Psoas muscle (tissue), 8 donors: ENCODE measurements around the gene TRMT44. TPM values are rescaled to one million over a fixed set of nuclear protein-coding genes. Genes with fewer than 3 reads are reported as not detected.

Experiments
- ATAC-seq, 4 donors: fragments of 200-7000 bp; cut with Tn5 transposase; one replicate each; pipeline ENCODE4 v1.9.1; 2020; ENCODE audit warnings: moderate library complexity in 3 of 4, mild to moderate bottlenecking in 2 of 4
- DNase-seq, 2 donors: peaks; one replicate each; pipeline ENCODE4 v3.0.0-alpha.2; 2020
- H3K27ac ChIP-seq: fragments of 200-600 bp; one replicate; pipeline ENCODE4 v1.8.0; 2022
- H3K27me3 ChIP-seq, 3 donors: fragments of 200-600 bp in 1 of 3; one replicate each; pipeline versions ENCODE4 v1.6.1 to v1.8.0; 2013 to 2022; ENCODE audit warnings: low read length in 2 of 3, mild to moderate bottlenecking in 2 of 3, moderate library complexity in 1 of 3; ENCODE audit not compliant: insufficient read depth in 3 of 3
- H3K36me3 ChIP-seq, 2 donors: fragments of 200-600 bp in 1 of 2; one replicate each; pipeline versions ENCODE4 v1.6.1 to v1.8.0; 2013 to 2022; ENCODE audit warnings: low read depth in 1 of 2, mild to moderate bottlenecking in 1 of 2, moderate library complexity in 1 of 2; ENCODE audit not compliant: insufficient read depth in 1 of 2
- H3K4me1 ChIP-seq: fragments of 200-600 bp; one replicate; pipeline ENCODE4 v1.8.0; 2022
- H3K4me3 ChIP-seq: fragments of 200-600 bp; one replicate; pipeline ENCODE4 v1.8.0; 2022; ENCODE audit warnings: mild to moderate bottlenecking
- H3K9me3 ChIP-seq: fragments of 200-600 bp; one replicate; pipeline ENCODE4 v1.8.0; 2022
- WGBS, 3 donors: extraction: QIAGEN DNeasy Blood & Tissue Kit; methylation state at CpG; one replicate each; pipeline versions ENCODE4 v1.1.6 to v1.1.7; 2013; 5-methylcytosine and 5-hydroxymethylcytosine counted together
- intact Hi-C, 2 donors: fragments of 100-400 bp; cut with DNase I; formaldehyde crosslinking; loops; one replicate each; pipeline versions ENCODE4 v1.11.0 to v1.14.2; 2022
- polyA plus RNA-seq, 3 donors: library from polyadenylated mRNA; stranded (reverse); fragments of 200-250 nt; gene quantifications; one replicate each; pipeline ENCODE4 v1.2.3, GENCODE V29; 2013
- total RNA-seq, 4 donors: library from RNA; stranded (reverse); fragmentation: NEBNext Ultra II Directional in 2 of 4; extraction: Animal tissue kit (Norgen Biotek cat#: 25700) in 2 of 4; gene quantifications; one replicate each; pipeline versions ENCODE4 v1.2.1 to v1.2.4, GENCODE V29; 2021 to 2023
- TF ChIP-seq, protein P1 (sequence below): fragments of 200-600 bp; IDR thresholded peaks from one replicate; pipeline ENCODE4 v1.8.0; 2022; ENCODE audit warnings: antibody characterized with exemption
- donor health status: healthy with polysubstance abuse.
- donor health status: DM: no; HTN: no; CAD: no; lungs with moderate emphysema.
- donor health status: Bipolar disorder and iron deficiency.
- donor health status: healthy.
- donor health status: DM: yes; HTN: yes; CAD: no.
- donor health status: DM: no; HTN: no; CAD: no.
- donor health status: DM: no; HTN: no; CAD: no.
- donor health status: DM: yes; HTN: yes; CAD: no.

Gene TRMT44
- total and polyA plus RNA-seq, 7 donors = 3.4 to 9.1 (median 5.4) TPM

GRCh38 chr4:8467016-8467415 lies 26.4 kb downstream of the TRMT44 start:
- no peak for ATAC-seq
- Histone ChIP-seq H3K4me1 (no peaks in the 10 kb centered on the region), H3K9me3 (no peaks in the 10 kb centered on the region), H3K27ac (no peak overlapping the region), H3K27me3 (no peaks in the 10 kb centered on the region), H3K4me3 (no peak overlapping the region), H3K36me3 (peaks cover 0 to 87% of the 10 kb centered on the region in 2 donors)
- 93 to 98% (median 95%) methylated on average over 17 to 18 of the region's 18 CpGs for WGBS, 3 donors
- DNase-seq = no peak
- intact Hi-C loops = loop anchor here in 1 of 2 donors (10.0 kb wide), 1 partner anchor 128 kb away; the partner anchor contains the start of gene CPZ
- TF ChIP-seq, protein P1, sequence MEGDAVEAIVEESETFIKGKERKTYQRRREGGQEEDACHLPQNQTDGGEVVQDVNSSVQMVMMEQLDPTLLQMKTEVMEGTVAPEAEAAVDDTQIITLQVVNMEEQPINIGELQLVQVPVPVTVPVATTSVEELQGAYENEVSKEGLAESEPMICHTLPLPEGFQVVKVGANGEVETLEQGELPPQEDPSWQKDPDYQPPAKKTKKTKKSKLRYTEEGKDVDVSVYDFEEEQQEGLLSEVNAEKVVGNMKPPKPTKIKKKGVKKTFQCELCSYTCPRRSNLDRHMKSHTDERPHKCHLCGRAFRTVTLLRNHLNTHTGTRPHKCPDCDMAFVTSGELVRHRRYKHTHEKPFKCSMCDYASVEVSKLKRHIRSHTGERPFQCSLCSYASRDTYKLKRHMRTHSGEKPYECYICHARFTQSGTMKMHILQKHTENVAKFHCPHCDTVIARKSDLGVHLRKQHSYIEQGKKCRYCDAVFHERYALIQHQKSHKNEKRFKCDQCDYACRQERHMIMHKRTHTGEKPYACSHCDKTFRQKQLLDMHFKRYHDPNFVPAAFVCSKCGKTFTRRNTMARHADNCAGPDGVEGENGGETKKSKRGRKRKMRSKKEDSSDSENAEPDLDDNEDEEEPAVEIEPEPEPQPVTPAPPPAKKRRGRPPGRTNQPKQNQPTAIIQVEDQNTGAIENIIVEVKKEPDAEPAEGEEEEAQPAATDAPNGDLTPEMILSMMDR = no peak

DNA sequence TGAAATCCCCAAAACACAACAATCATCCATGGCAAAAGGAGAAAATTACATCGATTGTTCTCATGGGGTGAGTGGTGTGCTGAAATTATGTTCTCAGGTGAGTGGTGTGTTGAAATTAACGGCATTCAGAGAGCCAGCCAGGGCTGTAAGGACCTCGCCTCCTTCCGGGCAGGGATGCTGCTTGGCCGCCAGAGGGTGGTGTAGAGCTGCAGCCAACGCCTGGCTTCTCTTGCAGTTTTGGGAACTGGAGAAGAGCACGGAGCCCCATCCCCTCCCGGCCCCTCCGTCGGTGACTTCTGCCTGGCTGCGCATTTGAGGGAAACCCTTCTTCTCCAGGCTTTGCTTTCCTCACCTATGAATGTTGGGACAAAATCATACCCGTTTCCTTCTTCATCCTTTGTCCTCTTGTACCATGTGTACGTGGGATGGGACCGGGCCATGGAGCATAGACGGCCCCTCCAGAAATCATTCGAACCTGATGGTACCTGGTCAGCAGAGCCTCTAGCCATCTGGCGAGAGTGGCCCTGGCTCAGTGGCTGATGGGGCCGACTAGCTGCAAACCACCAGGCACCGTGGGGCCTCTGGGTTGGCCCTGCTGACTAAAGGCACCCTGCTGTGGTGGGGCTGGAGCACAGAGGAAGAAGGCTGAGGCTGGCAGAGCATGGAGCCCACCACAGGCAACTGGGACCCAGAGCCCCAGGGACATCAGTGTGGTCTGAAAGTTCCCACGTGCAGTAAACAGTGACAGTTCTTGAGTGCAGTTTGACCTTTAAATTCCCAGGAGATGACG lies 28.4 kb downstream of the TRMT44 start:
- TF ChIP-seq, protein P1 = peak; percentile 86
- Histone ChIP-seq H3K27me3 (no peaks in the 10 kb centered on the region), H3K9me3 (no peaks in the 10 kb centered on the region), H3K27ac (no peak overlapping the region), H3K36me3 (peaks cover 0 to 71% of the 10 kb centered on the region in 2 donors), H3K4me1 (no peaks in the 10 kb centered on the region), H3K4me3 (no peak overlapping the region)
- ATAC-seq = peak; percentile 70 to 80 (median 76)
- WGBS, 3 donors = 50 to 54% (median 54%) methylated on average over 21 of the region's 21 CpGs
- intact Hi-C loops = loop anchor here (1.0 to 10.0 kb wide), 2 partner anchors 125 to 126 kb away; partner anchors contain the start of gene CPZ (in 1 of the 2)
- DNase-seq = peak; percentile 44 to 79

DNA sequence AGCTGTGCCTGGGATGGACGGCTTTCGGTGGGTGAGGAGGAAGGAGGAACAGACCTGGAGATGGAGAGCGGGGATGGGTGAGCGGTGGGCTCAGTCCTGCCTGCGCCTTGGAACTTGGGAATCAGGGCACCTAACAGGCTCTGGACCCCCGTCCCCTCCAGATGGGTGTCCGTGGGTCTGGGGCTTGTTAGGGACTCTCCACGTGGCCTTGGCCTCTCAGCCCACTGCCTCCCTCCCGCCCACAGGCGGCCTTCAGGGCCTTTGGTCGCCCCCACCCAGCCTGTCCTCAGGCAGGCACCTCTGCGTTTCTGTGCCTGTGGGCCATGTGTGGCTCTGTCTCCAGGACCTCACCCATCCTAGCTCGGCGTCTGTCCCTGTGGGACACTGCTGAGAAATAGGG lies 29.0 kb downstream of the TRMT44 start:
- TF ChIP-seq, protein P1 = no peak
- Histone ChIP-seq H3K9me3 (no peaks in the 10 kb centered on the region), H3K27me3 (no peaks in the 10 kb centered on the region), H3K36me3 (peaks cover 0 to 65% of the 10 kb centered on the region in 2 donors), H3K4me1 (no peaks in the 10 kb centered on the region), H3K27ac (no peak overlapping the region), H3K4me3 (no peak overlapping the region)
- intact Hi-C loops = loop anchor here in 1 of 2 donors (10.0 kb wide), 1 partner anchor 125 kb away; the partner anchor contains the start of gene CPZ
- no peak for ATAC-seq
- 92 to 96% (median 93%) methylated on average over 13 to 14 of the region's 14 CpGs for WGBS, 3 donors
- DNase-seq = no peak

GRCh38 chr4:8470451-8471024 lies 30.0 kb downstream of the TRMT44 start:
- Histone ChIP-seq H3K36me3 (peaks cover 0 to 59% of the 10 kb centered on the region in 2 donors), H3K4me1 (no peaks in the 10 kb centered on the region), H3K4me3 (no peak overlapping the region), H3K27me3 (no peaks in the 10 kb centered on the region), H3K9me3 (no peaks in the 10 kb centered on the region), H3K27ac (no peak overlapping the region)
- intact Hi-C loops = loop anchor here in 1 of 2 donors (10.0 kb wide), 1 partner anchor 444 kb away; no protein-coding TSS in a partner anchor
- TF ChIP-seq, protein P1 = no peak
- 88 to 95% (median 91%) methylated on average over 14 of the region's 14 CpGs for WGBS, 3 donors
- no peak for DNase-seq
- ATAC-seq = no peak
